HepG2 (cell line): ENCODE data around the gene MAMSTR. TPM values are rescaled to one million over a fixed set of nuclear protein-coding genes. Genes with fewer than 3 reads are reported as not detected.

Experiments
- ATF5 ChIP-seq: sonication (generic); formaldehyde crosslinking; IDR thresholded peaks from 2 replicates; pipeline ENCODE4 v1.4.0; 2020; ENCODE audit warnings: mild to moderate bottlenecking, low read depth, missing genetic modification reagents
- DRAP1 ChIP-seq: IDR thresholded peaks from 2 replicates; pipeline ENCODE4 v1.6.1; 2016; ENCODE audit warnings: missing genetic modification reagents, missing compliant biosample characterization
- GPBP1L1 ChIP-seq: sonication (generic); formaldehyde crosslinking; IDR thresholded peaks from 2 replicates; pipeline ENCODE4 v1.5.0; 2020; ENCODE audit warnings: mild to moderate bottlenecking, missing genetic modification reagents
- NCOR1 ChIP-seq: fragments of 200-600 bp; sonication (generic); IDR thresholded peaks from 2 replicates; pipeline ENCODE4 v1.7.0; 2017; ENCODE audit warnings: antibody characterized with exemption, low read length, borderline replicate concordance
- NR1H2 ChIP-seq: sonication (generic); formaldehyde crosslinking; IDR thresholded peaks from 2 replicates; pipeline ENCODE4 v1.8.1; 2022; ENCODE audit warnings: low read depth, missing genetic modification reagents, borderline replicate concordance
- PLRG1 ChIP-seq: fragments of 450-650 bp; conservative IDR thresholded peaks from 2 replicates; pipeline ENCODE4 v1.6.1; 2016
- RAD21 ChIP-seq: fragments of 450-650 bp; formaldehyde crosslinking; IDR thresholded peaks from 2 replicates; pipeline ENCODE4 v1.5.0; 2020; ENCODE audit warnings: mild to moderate bottlenecking
- RNF2 ChIP-seq: fragments of 450-650 bp; conservative IDR thresholded peaks from 2 replicates; pipeline ENCODE4 v1.6.1; 2016; ENCODE audit warnings: low read depth
- RNF219 ChIP-seq: sonication (generic); formaldehyde crosslinking; IDR thresholded peaks from 2 replicates; pipeline ENCODE4 v1.5.0; 2020; ENCODE audit warnings: mild to moderate bottlenecking, missing genetic modification reagents
- TBX3 ChIP-seq: fragments of 450-650 bp; IDR thresholded peaks from 2 replicates; pipeline ENCODE4 v1.6.1; 2017; ENCODE audit warnings: antibody characterized with exemption, mild to moderate bottlenecking, inconsistent platforms, borderline replicate concordance
- ZBTB40 ChIP-seq, 2 experiments: fragments of 450-650 bp in 1 of 2; sonication (generic) in 1 of 2; formaldehyde crosslinking in 1 of 2; IDR thresholded peaks; 2 replicates each; pipeline versions ENCODE4 v1.6.1 to v1.8.0; 2016 to 2022; ENCODE audit warnings: antibody characterized with exemption in 1 of 2, mild to moderate bottlenecking in 1 of 2, missing genetic modification reagents in 1 of 2
- ZBTB8A ChIP-seq: sonication (generic); formaldehyde crosslinking; IDR thresholded peaks from 2 replicates; pipeline ENCODE4 v1.4.0; 2020; ENCODE audit warnings: mild to moderate bottlenecking, low read depth, missing genetic modification reagents, borderline replicate concordance
- ZNF510 ChIP-seq: sonication (generic); formaldehyde crosslinking; IDR thresholded peaks from 2 replicates; pipeline ENCODE4 v1.4.0; 2020; ENCODE audit warnings: low read depth, mild to moderate bottlenecking, missing genetic modification reagents
- ZNF7 ChIP-seq: IDR thresholded peaks from 2 replicates; pipeline ENCODE4 v1.6.1; 2016; ENCODE audit warnings: missing biosample characterization, missing genetic modification reagents
- polyA plus RNA-seq, 8 experiments: library from polyadenylated mRNA; depleted of rRNA in 3 of 8; stranded (reverse) in 7 of 8; unstranded in 1 of 8; fragments of >200 nt; fragmentation: Illumina TruSeq in 4 of 8; extraction: Trizol in 4 of 8; gene quantifications; 2 replicates each; pipeline versions ENCODE4 v1.2.1 to v1.2.3, GENCODE V29; 2011 to 2016; ENCODE audit warnings: low read depth in 4 of 8, missing spikeins in 1 of 8, mixed read lengths in 1 of 8; ENCODE audit not compliant: insufficient read depth in 1 of 8
- total RNA-seq, 5 experiments: library from RNA; depleted of rRNA; stranded (reverse); fragments of >200 nt; fragmentation: Illumina TruSeq; extraction: Trizol; gene quantifications; 2 replicates each; pipeline ENCODE4 v1.2.3, GENCODE V29; 2016; ENCODE audit warnings: low read depth in 1 of 5

Gene MAMSTR
- total and polyA plus RNA-seq, 2 of the 13 experiments (the other 11 are each of a cell fraction or from before 2014, with no cell fraction given): 2.2 to 2.4 TPM

- TF ChIP-seq ZBTB40 (IDR thresholded peaks at IDR 0.05): no peak
- peak; percentile 39; the same call in 1 of the 2 replicates for TF ChIP-seq ZBTB40 (CRISPR knock-in tag; IDR thresholded peaks at IDR 0.05)
- TF ChIP-seq ZBTB8A (CRISPR knock-in tag): no peak
- peak; percentile 98 for TF ChIP-seq RAD21 (CRISPR knock-in tag)
- no peak for TF ChIP-seq RNF219 (CRISPR knock-in tag)
- TF ChIP-seq RNF2: peak; percentile 79; the same call in 1 of the 2 replicates
- TF ChIP-seq PLRG1: no peak
- TF ChIP-seq NCOR1: no peak
- no peak for TF ChIP-seq DRAP1 (CRISPR knock-in tag)
- TF ChIP-seq TBX3: no peak
- TF ChIP-seq ATF5: no peak
- no peak for TF ChIP-seq ZNF7 (CRISPR knock-in tag)
- TF ChIP-seq NR1H2 (CRISPR knock-in tag): no peak; the same call in 1 of the 2 replicates
- TF ChIP-seq ZNF510 (CRISPR knock-in tag): no peak
- TF ChIP-seq GPBP1L1 (CRISPR knock-in tag): no peak
Observed at GRCh38 chr19:48738557-48739403, 19.3 kb upstream of the MAMSTR start (continued).
